ENCODE data around the gene E2F7. TPM values are rescaled to one million over a fixed set of nuclear protein-coding genes. Genes with fewer than 3 reads are reported as not detected.

Gene E2F7
- total RNA-seq, 2 donors from 2014 or later, result 8.1 to 26.9 TPM

DNA sequence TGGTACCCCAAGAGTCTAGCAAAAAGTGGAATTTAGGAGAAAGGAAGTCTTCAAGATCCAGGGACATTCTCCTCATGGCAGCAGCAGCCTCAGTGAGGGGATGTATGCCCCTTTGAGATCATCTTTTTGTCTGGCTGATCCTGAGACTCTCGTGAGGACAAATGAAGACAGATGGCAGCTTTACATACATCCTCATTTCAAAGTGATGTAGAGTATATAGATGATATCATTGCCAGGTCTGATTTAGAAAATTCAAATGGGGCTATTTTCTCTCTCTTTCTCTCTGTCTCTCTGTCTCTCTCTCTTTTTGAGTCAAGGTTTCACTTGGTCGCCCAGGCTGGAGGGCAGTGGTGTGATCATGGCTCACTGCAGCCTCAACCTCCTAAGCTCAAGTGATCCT is 61.5 kb downstream of the E2F7 start:
- ATAC-seq, result no peak
- Mint-ChIP-seq H3K9me3 (no peaks in the 10 kb centered on the region), H3K27ac (no peak overlapping the region)

DNA sequence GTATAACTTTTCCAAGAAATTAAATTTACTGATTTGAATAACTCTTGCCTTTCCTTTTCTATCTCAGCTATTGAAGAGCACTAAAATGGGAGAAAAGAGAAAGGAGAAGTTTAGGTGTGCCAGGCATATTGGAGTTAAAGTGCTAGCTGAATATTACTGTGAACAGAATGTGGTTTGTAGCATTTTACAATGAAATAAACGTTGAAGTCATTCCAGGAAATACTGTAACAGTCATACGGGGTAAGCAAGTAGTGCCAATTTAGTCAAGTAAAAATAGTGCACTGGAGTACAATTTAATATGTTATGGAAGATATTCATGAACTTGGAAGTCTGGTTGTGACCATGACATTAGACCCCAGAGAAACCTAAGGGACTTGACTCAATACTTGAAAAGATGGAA is 62.1 kb downstream of the E2F7 start:
- no peak overlapping the region for H3K27ac Mint-ChIP-seq
- H3K36me3 Mint-ChIP-seq, result no peaks in the 10 kb centered on the region
- H3K9me3 Mint-ChIP-seq, result no peaks in the 10 kb centered on the region
- no peak for ATAC-seq
- DNase-seq (ENCODE audit: low spot score in 2 of 2), result no peak

More for the DNA sequence above, 61.5 kb downstream of the E2F7 start:
- H3K36me3 Mint-ChIP-seq, result no peaks in the 10 kb centered on the region
- DNase-seq (ENCODE audit: low spot score in 2 of 2), result no peak

DNA sequence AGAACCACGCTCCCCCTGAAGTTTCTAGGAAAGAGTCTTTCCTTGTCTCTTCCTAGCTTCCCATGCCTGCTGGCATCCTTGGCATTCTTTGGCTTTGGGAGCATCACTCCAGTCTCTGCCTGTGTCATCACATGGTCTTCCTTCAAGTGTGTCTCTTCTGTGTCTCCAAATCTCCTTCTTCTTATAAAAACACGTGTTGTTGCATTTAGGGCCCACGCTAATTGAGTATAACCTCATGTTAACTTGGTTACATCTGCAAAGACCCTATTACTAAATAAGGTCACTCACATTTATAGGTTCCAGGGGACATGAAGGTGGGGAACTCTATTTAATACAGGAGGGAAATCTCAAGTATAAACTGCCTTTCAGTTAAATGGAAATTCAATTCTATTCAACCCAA is 63.0 kb downstream of the E2F7 start:
- H3K27ac Mint-ChIP-seq, result no peak overlapping the region
- no peaks in the 10 kb centered on the region for H3K9me3 Mint-ChIP-seq
- ATAC-seq, result no peak
- no peak for DNase-seq (ENCODE audit: low spot score in 2 of 2)
- no peaks in the 10 kb centered on the region for H3K36me3 Mint-ChIP-seq

DNA sequence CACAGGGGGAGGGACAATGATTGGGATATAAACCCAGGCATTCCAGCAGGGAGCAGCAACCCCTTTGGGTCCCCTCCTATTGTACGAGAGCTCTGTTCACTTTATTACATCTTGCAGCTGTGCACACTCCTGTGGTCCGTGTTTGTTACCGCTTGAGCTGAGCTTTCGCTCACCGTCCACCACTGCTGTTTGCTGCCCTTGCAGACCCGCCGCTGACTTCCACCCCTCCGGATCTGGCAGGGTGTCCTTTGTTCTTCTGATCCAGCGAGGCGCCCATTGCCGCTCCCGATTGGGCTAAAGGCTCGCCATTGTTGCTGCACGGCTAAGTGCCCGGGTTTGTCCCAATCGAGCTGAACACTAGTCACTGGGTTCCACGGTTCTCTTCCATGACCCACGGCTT is 64.1 kb downstream of the E2F7 start:
- no peaks in the 10 kb centered on the region for H3K9me3 Mint-ChIP-seq
- no peak for DNase-seq (ENCODE audit: low spot score in 2 of 2)
- no peak for ATAC-seq

DNA sequence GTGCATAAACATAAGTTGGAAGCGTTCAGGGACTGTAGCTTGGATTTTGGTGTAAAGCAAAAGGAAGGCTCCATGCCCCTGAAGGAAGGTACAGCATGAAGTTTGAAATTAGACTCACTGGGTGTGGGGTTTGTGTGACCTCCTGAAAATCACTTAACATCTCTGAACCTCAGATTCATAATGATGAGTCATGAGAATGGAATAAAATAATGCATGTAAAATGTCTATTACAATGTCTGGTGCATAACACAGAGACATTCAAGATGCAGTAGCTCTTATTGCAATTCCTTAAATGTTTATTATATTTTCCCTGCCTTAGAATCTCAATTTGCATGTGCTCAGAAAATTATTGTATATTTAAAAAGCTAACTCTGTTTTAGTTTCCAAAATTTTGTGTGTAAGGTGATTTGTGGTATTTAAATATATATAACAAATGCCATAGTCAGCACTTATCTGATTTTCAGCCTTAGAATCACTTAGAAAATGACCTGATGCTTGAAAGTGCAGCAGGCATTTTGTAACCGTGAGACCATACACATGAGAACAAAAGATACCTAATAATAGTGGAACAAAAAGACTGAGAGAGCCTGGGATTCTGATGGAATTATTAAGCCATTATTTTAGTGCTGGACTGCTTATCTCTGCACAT is 66.3 kb downstream of the E2F7 start:
- no peak for ATAC-seq
- Mint-ChIP-seq H3K9me3 (no peaks in the 10 kb centered on the region), H3K27ac (no peak overlapping the region), H3K36me3 (no peaks in the 10 kb centered on the region)
- no peak for DNase-seq (ENCODE audit: low spot score in 2 of 2)

More for the DNA sequence above, 64.1 kb downstream of the E2F7 start:
- Mint-ChIP-seq H3K36me3 (no peaks in the 10 kb centered on the region), H3K27ac (no peak overlapping the region)

DNA sequence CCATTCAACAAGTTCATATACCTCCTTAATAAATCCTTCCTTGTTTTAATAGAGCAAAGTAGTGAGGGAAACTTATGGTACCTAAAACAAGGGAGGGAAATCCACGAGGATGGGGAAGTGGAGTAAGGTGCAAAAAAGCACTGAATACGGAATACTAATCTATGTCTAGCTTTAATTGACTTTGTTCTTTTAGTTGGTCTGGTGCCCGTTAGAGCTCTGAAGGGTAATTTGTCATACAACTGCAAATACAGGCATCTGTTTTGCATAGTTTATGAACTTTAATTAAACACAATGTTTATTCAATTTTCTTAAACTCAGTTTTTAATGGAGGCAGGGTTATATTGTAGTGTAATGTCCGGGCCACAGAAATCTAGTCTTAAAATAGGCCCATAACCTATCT is 67.0 kb downstream of the E2F7 start:
- no peaks in the 10 kb centered on the region for H3K9me3 Mint-ChIP-seq
- H3K27ac Mint-ChIP-seq, result no peak overlapping the region
- H3K36me3 Mint-ChIP-seq, result no peaks in the 10 kb centered on the region
- ATAC-seq, result no peak
- DNase-seq (ENCODE audit: low spot score in 2 of 2), result no peak

DNA sequence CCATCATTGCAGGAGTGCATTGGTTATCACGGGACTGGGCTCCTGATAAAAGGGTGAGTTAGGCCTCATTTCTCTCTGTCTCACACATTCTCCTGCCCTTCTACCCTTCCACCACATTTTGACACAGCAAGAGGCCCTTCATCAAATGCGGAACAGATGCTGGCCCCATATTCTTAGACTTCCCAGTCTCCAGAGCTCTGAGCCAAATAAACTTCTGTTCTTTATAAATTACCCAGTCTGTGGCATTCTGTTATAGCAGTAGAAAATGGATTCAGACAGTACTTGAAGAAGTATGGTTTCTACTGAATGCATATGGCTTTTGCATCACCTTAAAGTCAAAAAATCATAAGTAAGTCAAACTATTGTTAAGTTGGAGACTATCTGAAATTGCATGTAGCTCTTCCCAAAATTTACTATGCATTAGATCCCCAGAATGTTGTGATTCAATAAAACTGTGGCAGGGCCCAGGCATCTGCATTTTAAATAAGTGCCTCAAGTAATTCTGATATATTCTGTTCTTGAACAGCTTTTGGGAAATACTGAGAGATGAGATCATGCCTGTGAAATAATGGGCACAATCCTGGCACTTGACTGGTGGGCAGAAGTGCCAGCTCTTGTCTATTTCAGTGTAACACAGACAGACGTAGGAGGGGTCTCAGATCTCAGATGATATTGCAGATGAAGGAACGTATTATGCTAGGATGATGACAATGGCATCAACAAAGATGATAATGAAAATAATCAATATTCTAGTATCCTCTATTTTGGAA is 68.2 kb downstream of the E2F7 start:
- Mint-ChIP-seq H3K27ac (no peak overlapping the region), H3K36me3 (no peaks in the 10 kb centered on the region), H3K9me3 (no peaks in the 10 kb centered on the region)
- no peak for ATAC-seq
- no peak for DNase-seq (ENCODE audit: low spot score in 2 of 2)

DNA sequence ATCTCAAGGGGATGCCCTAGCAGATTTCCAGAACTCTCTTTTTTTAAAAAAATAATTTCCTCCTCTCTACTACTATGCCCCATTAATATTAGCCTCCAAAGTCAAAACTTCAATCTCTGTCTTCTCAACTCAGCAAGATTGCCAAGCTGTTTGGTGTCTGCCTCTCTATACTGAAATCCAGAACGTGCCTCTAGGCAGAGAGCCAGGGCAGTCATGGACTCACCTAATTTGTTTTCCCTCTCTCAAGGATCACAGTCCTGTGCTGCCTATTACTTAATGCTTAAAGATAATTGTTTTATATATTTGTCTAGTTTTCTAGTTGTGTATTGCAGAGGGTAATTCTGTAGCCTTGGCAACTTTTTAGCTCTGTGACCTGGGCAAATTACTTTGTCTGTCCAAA is 74.7 kb downstream of the E2F7 start:
- ATAC-seq, result no peak
- no peak overlapping the region for H3K27ac Mint-ChIP-seq

DNA sequence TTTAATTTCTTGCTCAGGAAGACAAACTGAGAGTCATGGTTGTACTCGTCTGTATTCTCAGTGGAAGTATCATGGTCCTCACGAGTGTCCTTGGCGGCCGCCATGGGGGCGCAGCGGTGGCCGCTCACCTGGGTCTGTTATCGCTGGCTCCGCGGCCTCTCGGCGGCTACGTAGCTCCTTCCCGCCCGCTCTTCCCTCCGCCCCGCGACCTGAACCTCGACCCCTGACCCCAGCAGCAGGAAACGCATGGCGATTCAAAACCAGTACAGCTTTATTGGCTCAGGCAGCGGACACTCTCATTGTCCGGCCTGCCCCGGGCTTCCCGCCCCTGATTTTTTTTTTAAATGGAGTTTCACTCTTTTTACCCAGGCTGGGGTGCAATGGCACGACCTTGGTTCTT is 80.8 kb downstream of the E2F7 start:
- no peak for DNase-seq (ENCODE audit: low spot score in 2 of 2)
- no peak overlapping the region for H3K27ac Mint-ChIP-seq
- ATAC-seq, result no peak
- H3K9me3 Mint-ChIP-seq, result peaks cover 17 to 21% of the 10 kb centered on the region in 2 donors
- H3K36me3 Mint-ChIP-seq, result peaks cover 8 to 19% of the 10 kb centered on the region in 2 donors

More for the DNA sequence above, 74.7 kb downstream of the E2F7 start:
- Mint-ChIP-seq H3K36me3 (no peaks in the 10 kb centered on the region), H3K9me3 (peaks cover 3 to 4% of the 10 kb centered on the region in 2 donors)
- DNase-seq (ENCODE audit: low spot score in 2 of 2), result no peak

DNA sequence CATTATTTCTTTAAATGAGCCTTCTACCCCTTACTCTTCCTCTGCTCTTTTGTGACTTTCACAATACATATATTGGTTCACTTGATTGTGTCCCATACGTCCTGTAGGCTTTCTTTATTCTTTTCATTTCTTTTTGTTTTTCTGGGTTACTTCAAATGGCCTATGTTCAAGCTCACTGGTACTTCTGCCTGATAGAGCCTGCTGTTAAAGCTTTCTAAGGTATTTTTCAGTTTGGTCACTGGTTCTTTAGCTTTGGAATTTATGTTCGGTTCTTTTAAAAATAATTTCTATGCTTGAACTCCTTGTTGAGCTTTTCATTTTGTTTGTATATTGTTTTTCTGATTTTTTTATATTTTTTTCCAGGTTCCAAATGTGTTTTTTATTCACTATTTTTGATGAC is 81.9 kb downstream of the E2F7 start:
- Mint-ChIP-seq H3K36me3 (peaks cover 8 to 19% of the 10 kb centered on the region in 2 donors), H3K9me3 (peaks cover 17 to 21% of the 10 kb centered on the region in 2 donors), H3K27ac (no peak overlapping the region)
- ATAC-seq (no peak), DNase-seq (ENCODE audit: low spot score in 2 of 2) (no peak)

DNA sequence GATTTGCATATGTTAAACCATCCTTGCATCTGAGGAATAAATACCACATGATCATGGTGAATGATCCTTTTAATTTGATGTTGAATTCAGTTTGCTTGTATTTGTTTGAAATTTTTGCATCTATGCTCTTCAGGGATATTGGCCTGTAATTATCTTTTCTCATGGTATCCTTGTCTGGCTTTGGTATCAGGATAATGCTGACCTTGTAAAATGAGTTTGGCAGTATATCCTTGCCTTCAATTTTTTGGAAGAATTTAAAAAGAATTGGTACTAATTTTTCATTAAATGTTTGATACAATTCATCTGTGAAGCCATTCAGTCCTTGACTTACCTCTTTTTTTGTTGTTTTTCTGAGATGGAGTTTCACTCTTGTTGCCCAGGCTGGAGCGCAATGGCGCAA is 85.2 kb downstream of the E2F7 start:
- Mint-ChIP-seq H3K27ac (no peak overlapping the region), H3K9me3 (peaks cover 14 to 17% of the 10 kb centered on the region in 2 donors), H3K36me3 (peaks cover 8 to 19% of the 10 kb centered on the region in 2 donors)
- ATAC-seq (no peak), DNase-seq (ENCODE audit: low spot score in 2 of 2) (no peak)

DNA sequence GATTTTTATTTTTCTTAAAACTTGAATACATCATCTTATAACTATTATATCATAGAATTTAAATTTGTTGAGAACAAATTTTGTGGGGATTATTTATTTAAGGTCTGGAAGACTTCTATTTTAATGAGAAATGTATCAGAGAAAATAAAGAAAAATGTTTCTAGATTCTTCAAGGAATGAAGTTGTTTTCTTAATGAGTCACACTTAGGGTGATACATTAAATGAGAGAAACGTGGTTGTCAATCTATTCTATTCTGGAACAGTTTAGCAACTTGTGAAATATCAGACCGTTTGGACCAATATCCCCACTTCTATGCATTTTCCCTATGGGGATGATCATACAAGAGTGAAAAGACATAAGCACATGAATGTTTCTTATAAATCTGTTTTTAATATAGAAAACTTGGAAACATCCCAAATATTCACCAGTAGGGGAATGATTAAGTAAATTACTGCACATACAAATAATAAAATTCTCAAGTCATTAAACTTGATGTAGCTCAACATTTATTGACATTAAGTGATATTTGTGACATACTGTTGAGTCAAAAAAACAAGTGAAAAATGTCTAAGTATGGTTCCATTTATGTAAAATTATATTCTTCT is 88.5 kb downstream of the E2F7 start:
- H3K36me3 Mint-ChIP-seq, result no peaks in the 10 kb centered on the region
- peaks cover 0 to under 1% of the 10 kb centered on the region in 2 donors for H3K9me3 Mint-ChIP-seq
- no peak overlapping the region for H3K27ac Mint-ChIP-seq
- ATAC-seq (no peak), DNase-seq (ENCODE audit: low spot score in 2 of 2) (no peak)

Other genes with a start within 250 kb of the E2F7 start
- 1 to 10 TPM in 1 of 2 donors, under 1 TPM in 1; 0.84 to 2.8 TPM for gene CSRP2, start 186.6 kb downstream of the E2F7 start, total RNA-seq